GM12878 (cell line): ENCODE data around the gene NOS1. TPM values are rescaled to one million over a fixed set of nuclear protein-coding genes. Genes with fewer than 3 reads are reported as not detected.

ENCODE experiments used
- ATAC-seq: fragments of 200-7000 bp; cut with Tn5 transposase; 3 replicates; pipeline ENCODE4 v1.9.1; 2020; ENCODE audit warnings: mild to moderate bottlenecking, moderate library complexity
- BruUV-seq: library from RNA; stranded (reverse); fragments of 400-500 nt; replicated peaks from 2 replicates; lab custom pipeline; 2021; lab: Mats Ljungman, UMichigan
- CTCF ChIA-PET: fragments of 300-600 bp; sonication (Branson Sonifier 250); formaldehyde crosslinking; extraction: SDS; loops from one replicate; lab custom pipeline; 2021; ENCODE audit warnings: inconsistent platforms; lab: Yijun Ruan, JAX
- POLR2A ChIA-PET: fragments of 350-600 bp; formaldehyde crosslinking; extraction: SDS; loops from one replicate; lab custom pipeline; 2021; ENCODE audit warnings: inconsistent platforms; lab: Charles Lee
- RAD21 ChIA-PET: fragments of 300-600 bp; sonication (Branson Sonifier 250); formaldehyde crosslinking; loops from one replicate; lab custom pipeline; 2023; ENCODE audit warnings: antibody characterized with exemption; ENCODE audit not compliant: unreplicated experiment; lab: Charles Lee
- SMC1A ChIA-PET: fragments of 300-600 bp; sonication (Branson Sonifier 250); formaldehyde crosslinking; loops from one replicate; lab custom pipeline; 2023; ENCODE audit not compliant: unreplicated experiment, uncharacterized antibody; lab: Charles Lee
- DNase-seq: peaks from one replicate; pipeline ENCODE4 v3.0.0-alpha.2; 2011; ENCODE audit warnings: low read depth, low spot score
- FAIRE-seq: peaks from 3 replicates; lab custom pipeline; 2011; peaks lifted over from hg19 to GRCh38; lab: Jason Lieb, UNC
- H2AFZ ChIP-seq: 2 replicates; pipeline ENCODE4 v1.6.0; 2011; ENCODE audit warnings: low read depth, low read length, control low read depth; ENCODE audit not compliant: control insufficient read depth
- H3K27ac ChIP-seq: 2 replicates; pipeline ENCODE4 v1.5.1; 2011; ENCODE audit warnings: control low read depth; ENCODE audit not compliant: control insufficient read depth, insufficient read depth
- H3K27me3 ChIP-seq, 2 experiments: replicated peaks in 1 of 2; 2 replicates each; pipeline versions ENCODE4 v1.6.0 to v1.6.1; 2011; ENCODE audit warnings: low read length in 1 of 2; ENCODE audit not compliant: control insufficient read depth in 2 of 2, insufficient read depth in 2 of 2
- H3K36me3 ChIP-seq, 2 experiments: 2 replicates each; pipeline ENCODE4 v1.5.1; 2011; ENCODE audit warnings: low read length in 1 of 2; ENCODE audit not compliant: control insufficient read depth in 2 of 2, insufficient read depth in 2 of 2
- H3K4me1 ChIP-seq: 2 replicates; pipeline ENCODE4 v1.6.1; 2011; ENCODE audit warnings: mild to moderate bottlenecking, low read length, moderate library complexity, mixed read lengths; ENCODE audit not compliant: control insufficient read depth, insufficient read depth
- H3K4me2 ChIP-seq: 2 replicates; pipeline ENCODE4 v1.6.0; 2011; ENCODE audit warnings: control low read depth; ENCODE audit not compliant: control insufficient read depth, insufficient read depth
- H3K4me3 ChIP-seq: fragments of 200-600 bp; sonication (generic); 2 replicates; pipeline ENCODE4 v1.5.1; 2016
- H3K79me2 ChIP-seq: 2 replicates; pipeline ENCODE4 v1.6.0; 2011; ENCODE audit warnings: low read length; ENCODE audit not compliant: control insufficient read depth, insufficient read depth
- H3K9ac ChIP-seq: 2 replicates; pipeline ENCODE4 v1.8.0; 2011; ENCODE audit warnings: low read length, control low read depth, mixed read lengths; ENCODE audit not compliant: control insufficient read depth, insufficient read depth
- H3K9me3 ChIP-seq: replicated peaks from 3 replicates; pipeline ENCODE4 v1.5.1; 2011; ENCODE audit warnings: mild to moderate bottlenecking, low read length; ENCODE audit not compliant: control insufficient read depth, insufficient read depth
- H4K20me1 ChIP-seq: 2 replicates; pipeline ENCODE4 v1.6.0; 2011; ENCODE audit not compliant: control insufficient read depth, insufficient read depth
- CBFB ChIP-seq: IDR thresholded peaks from 2 replicates; pipeline ENCODE4 v1.6.1; 2016; ENCODE audit warnings: antibody characterized with exemption, low read depth
- ESRRA ChIP-seq: IDR thresholded peaks from 2 replicates; pipeline ENCODE4 v1.6.1; 2012; ENCODE audit warnings: mild to moderate bottlenecking, low read length, improper control_type of control experiment
- SUZ12 ChIP-seq: fragments of 200-600 bp; sonication (generic); IDR thresholded peaks from one replicate; pipeline ENCODE4 v1.6.1; 2018; ENCODE audit warnings: antibody characterized with exemption, mild to moderate bottlenecking; ENCODE audit not compliant: unreplicated experiment
- TARDBP ChIP-seq: IDR thresholded peaks from 2 replicates; pipeline ENCODE4 v1.6.1; 2016; ENCODE audit warnings: borderline replicate concordance
- ZBTB40 ChIP-seq: fragments of 450-650 bp; IDR thresholded peaks from 2 replicates; pipeline ENCODE4 v1.6.1; 2016; ENCODE audit warnings: mild to moderate bottlenecking, moderate library complexity, borderline replicate concordance
- ZNF592 ChIP-seq: fragments of 450-650 bp; IDR thresholded peaks from 2 replicates; pipeline ENCODE4 v1.6.1; 2017; ENCODE audit warnings: mild to moderate bottlenecking, moderate library complexity
- WGBS: methylation state at CpG from one replicate; pipeline ENCODE4 v1.1.6; 2016; ENCODE audit warnings: low lambda C conversion rate; ENCODE audit not compliant: insufficient replicate concordance, insufficient coverage; ENCODE audit errors: missing lambda C conversion rate; 5-methylcytosine and 5-hydroxymethylcytosine counted together
- in situ Hi-C: fragments of 300-500 bp; cut with MboI; formaldehyde crosslinking; loops from 9 replicates; pipeline ENCODE4 v1.14.3; 2018; ENCODE audit warnings: mixed read lengths
- intact Hi-C: fragments of 100-400 bp; cut with micrococcal nuclease; formaldehyde crosslinking; loops from one replicate; pipeline ENCODE4 v1.14.2; 2022; ENCODE audit not compliant: unreplicated experiment
- polyA plus RNA-seq, 11 experiments: library from polyadenylated mRNA; depleted of rRNA in 4 of 11; unstranded in 6 of 11; stranded (reverse) in 5 of 11; fragments of >200 nt; fragmentation: Nextera tagmentation in 4 of 11; fragmentation: Illumina TruSeq in 1 of 11; extraction: Ambion mirVana in 4 of 11; extraction: Trizol in 1 of 11; gene quantifications; 1 replicate in 1 of 11; 2 replicates in 10 of 11; pipeline versions ENCODE4 v1.2.1 to v1.2.3, GENCODE V29; 2011 to 2016; ENCODE audit warnings: inconsistent platforms in 2 of 11, missing spikeins in 2 of 11, low read depth in 1 of 11
- total RNA-seq, 4 experiments: library from RNA; depleted of rRNA in 3 of 4; stranded (reverse); fragments of >200 nt in 3 of 4; fragmentation: Illumina TruSeq in 1 of 4; extraction: Trizol in 1 of 4; gene quantifications; 2 replicates each; pipeline versions ENCODE4 v1.2.1 to v1.2.3, GENCODE V29; 2013 to 2021

NOS1 gene
- total and polyA plus RNA-seq, 10 of the 15 experiments (the other 5 are each of a cell fraction or from before 2014, with no cell fraction given) = under 0.01 to 0.04 (median 0.01) TPM; not detected in 7

GRCh38 chr12:117312770-117313169 lies 48.7 kb downstream of the NOS1 start:
- no peak overlapping the region for H3K4me2 ChIP-seq
- no peaks in the 10 kb centered on the region for H3K36me3 ChIP-seq
- no peaks in the 10 kb centered on the region for H3K4me1 ChIP-seq
- no peak for TF ChIP-seq TARDBP
- no peak for TF ChIP-seq CBFB
- TF ChIP-seq ZNF592 = no peak
- TF ChIP-seq ZBTB40 = no peak
- TF ChIP-seq SUZ12 = no peak
- no peak for TF ChIP-seq ESRRA
- 5% methylated on average over 3 of the region's 3 CpGs for WGBS
- no peak for ATAC-seq
- no peak for DNase-seq
- POLR2A ChIA-PET = no interaction called here
- H4K20me1 ChIP-seq = no peaks in the 10 kb centered on the region
- no peak overlapping the region for H3K9ac ChIP-seq
- no peak overlapping the region for H3K4me3 ChIP-seq
- RAD21 ChIA-PET = no interaction called here
- H3K27ac ChIP-seq = no peak overlapping the region
- SMC1A ChIA-PET = no interaction called here
- H2AFZ ChIP-seq = no peak overlapping the region
- in situ Hi-C loops = no loop called here
- H3K79me2 ChIP-seq = no peaks in the 10 kb centered on the region
- no peaks in the 10 kb centered on the region; the same call in 2 of the 3 replicates for H3K9me3 ChIP-seq
- CTCF ChIA-PET = no interaction called here
- intact Hi-C loops = no loop called here
- BruUV-seq = no TSS peak
- FAIRE-seq = no peak
- no peaks in the 10 kb centered on the region for H3K27me3 ChIP-seq
